GM20000 (cell line): ENCODE results near the gene CYP3A7.
"Not testable (repeated sequence)": the region's sequence is repeated elsewhere in the genome, so short reads cannot be mapped to it uniquely, and the experiment has no call there.

Experiments used
- DNase-seq: peaks from one replicate; pipeline ENCODE4 v3.0.0; 2012; ENCODE audit warnings: low spot score
- CTCF ChIP-seq: IDR thresholded peaks from 2 replicates; pipeline ENCODE4 v1.5.1; 2012; ENCODE audit warnings: mild to moderate bottlenecking, control low read depth; ENCODE audit errors: extremely low read depth, missing control alignments

The CYP3A7 gene

GRCh38 chr7:99772565-99772964 lies 37.6 kb upstream of the CYP3A7 start:
- DNase-seq: no peak
- no peak for TF ChIP-seq CTCF

- not testable (repeated sequence) for DNase-seq
Observed at GRCh38 chr7:99769494-99769893, 34.5 kb upstream of the CYP3A7 start.

- TF ChIP-seq CTCF: no peak
- DNase-seq: no peak
Observed at GRCh38 chr7:99768471-99768870, 33.5 kb upstream of the CYP3A7 start.

GRCh38 chr7:99767662-99768061 lies 32.7 kb upstream of the CYP3A7 start:
- DNase-seq: peak; percentile 29
- no peak for TF ChIP-seq CTCF

GRCh38 chr7:99766484-99767099 lies 31.6 kb upstream of the CYP3A7 start:
- no peak for TF ChIP-seq CTCF
- no peak for DNase-seq

- no peak for TF ChIP-seq CTCF
- no peak for DNase-seq
Observed at GRCh38 chr7:99764478-99764877, 29.5 kb upstream of the CYP3A7 start.

- DNase-seq: no peak
- TF ChIP-seq CTCF: no peak
Observed at GRCh38 chr7:99762680-99763327, 27.8 kb upstream of the CYP3A7 start.

GRCh38 chr7:99755085-99755484 lies 20.1 kb upstream of the CYP3A7 start:
- no peak for DNase-seq
- TF ChIP-seq CTCF: no peak
